ENCODE results near the gene NACA. TPM values are rescaled to one million over a fixed set of nuclear protein-coding genes. Genes with fewer than 3 reads are reported as not detected.

Gene NACA
- polyA plus RNA-seq, 1 experiment = 723 TPM

DNA sequence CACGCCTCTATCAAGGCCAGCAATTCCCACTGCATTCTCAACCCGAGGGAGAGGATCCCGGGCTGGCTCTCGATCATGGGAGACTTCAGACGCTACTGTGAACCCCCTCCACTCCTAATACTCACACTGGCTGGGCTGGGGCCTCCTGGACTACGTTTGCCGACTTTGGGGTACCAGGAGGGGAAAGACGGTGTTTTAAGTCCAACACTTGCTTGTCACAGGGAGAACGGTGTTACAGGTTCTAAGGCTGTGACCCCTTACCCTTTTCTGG, 463 bp downstream of the NACA start:
- ChIA-PET CTCF (interaction anchor here (2.5 kb wide), 1 partner anchor 277 kb away, joined by 7 read pairs; no protein-coding TSS in a partner anchor), POLR2A (interaction anchor here (0.6 to 1.5 kb wide), 6 partner anchors 8 to 229 kb away, joined by 3 to 15 read pairs (median 6); partner anchors contain the start of gene ATP5F1B)
- Histone ChIP-seq H3K27me3 (ENCODE audit: control insufficient read depth, insufficient read depth, low read length) (no peaks in the 10 kb centered on the region), H3K9me3 (ENCODE audit: control insufficient read depth, insufficient read depth, low read length) (no peaks in the 10 kb centered on the region; the same call in 1 of the 2 replicates), H3K4me3 (ENCODE audit: low read depth, low read length) (peak overlapping the region; percentile 99), H3K27ac (ENCODE audit: low read depth, low read length) (peak overlapping the region; percentile 91)
- no peak for DNase-seq (ENCODE audit: low read depth, low spot score)
- TF ChIP-seq, protein P1, sequence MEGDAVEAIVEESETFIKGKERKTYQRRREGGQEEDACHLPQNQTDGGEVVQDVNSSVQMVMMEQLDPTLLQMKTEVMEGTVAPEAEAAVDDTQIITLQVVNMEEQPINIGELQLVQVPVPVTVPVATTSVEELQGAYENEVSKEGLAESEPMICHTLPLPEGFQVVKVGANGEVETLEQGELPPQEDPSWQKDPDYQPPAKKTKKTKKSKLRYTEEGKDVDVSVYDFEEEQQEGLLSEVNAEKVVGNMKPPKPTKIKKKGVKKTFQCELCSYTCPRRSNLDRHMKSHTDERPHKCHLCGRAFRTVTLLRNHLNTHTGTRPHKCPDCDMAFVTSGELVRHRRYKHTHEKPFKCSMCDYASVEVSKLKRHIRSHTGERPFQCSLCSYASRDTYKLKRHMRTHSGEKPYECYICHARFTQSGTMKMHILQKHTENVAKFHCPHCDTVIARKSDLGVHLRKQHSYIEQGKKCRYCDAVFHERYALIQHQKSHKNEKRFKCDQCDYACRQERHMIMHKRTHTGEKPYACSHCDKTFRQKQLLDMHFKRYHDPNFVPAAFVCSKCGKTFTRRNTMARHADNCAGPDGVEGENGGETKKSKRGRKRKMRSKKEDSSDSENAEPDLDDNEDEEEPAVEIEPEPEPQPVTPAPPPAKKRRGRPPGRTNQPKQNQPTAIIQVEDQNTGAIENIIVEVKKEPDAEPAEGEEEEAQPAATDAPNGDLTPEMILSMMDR (IDR thresholded peaks at IDR 0.05; ENCODE audit: low read depth, low read length) = no peak

DNA sequence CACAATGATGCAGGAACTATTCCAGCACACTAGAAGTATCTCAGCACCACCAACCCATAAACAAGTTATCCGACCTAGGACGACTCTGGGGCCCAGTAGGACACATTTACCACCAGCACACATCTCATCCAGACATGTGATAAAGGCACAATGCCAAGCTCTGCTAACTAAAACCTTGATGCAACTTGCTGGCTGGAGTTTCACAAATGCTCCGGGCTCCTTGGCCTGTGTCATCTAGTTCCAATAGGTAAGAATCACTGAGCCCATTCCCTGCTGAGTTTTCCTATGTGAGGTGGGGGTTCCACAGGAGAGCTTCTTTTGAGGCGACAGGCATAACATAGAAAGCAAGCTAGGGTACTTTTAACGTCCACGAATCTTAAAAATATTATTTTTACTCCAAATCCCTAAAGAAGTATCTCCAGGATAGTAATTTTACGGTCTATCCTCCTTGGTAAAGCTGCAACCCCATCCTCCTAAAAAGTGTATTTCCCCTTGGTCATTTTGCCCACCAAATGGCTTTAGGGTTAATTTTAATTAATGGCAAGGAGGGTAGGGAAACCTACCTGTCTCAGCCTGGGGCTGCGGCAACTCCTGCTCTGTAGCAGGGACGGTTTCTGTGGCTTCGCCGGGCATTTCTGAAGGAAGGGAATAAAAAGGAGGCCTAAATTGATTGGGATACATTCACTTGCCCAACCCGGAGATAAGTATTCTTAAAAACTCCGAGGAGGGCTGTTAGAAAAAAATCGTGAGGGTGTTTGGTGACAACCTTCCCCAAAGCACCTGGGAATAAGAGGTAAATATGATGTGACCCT, 1.0 kb downstream of the NACA start:
- peak overlapping the region; percentile 99 for H3K4me3 ChIP-seq (ENCODE audit: low read depth, low read length)
- ChIA-PET POLR2A (interaction anchor here (1.0 to 1.2 kb wide), 3 partner anchors 9 to 79 kb away, joined by 3 read pairs; partner anchors contain the start of gene PTGES3), CTCF (interaction anchor here (0.8 kb wide), 1 partner anchor 87 kb away, joined by 3 read pairs; no protein-coding TSS in a partner anchor)
- peak overlapping the region; percentile 91 for H3K27ac ChIP-seq (ENCODE audit: low read depth, low read length)
- TF ChIP-seq, protein P1 (IDR thresholded peaks at IDR 0.05; ENCODE audit: low read depth, low read length) = no peak
- DNase-seq (ENCODE audit: low read depth, low spot score) = peak; percentile 48
- H3K9me3 ChIP-seq (ENCODE audit: control insufficient read depth, insufficient read depth, low read length) = no peaks in the 10 kb centered on the region; the same call in 1 of the 2 replicates
- no peaks in the 10 kb centered on the region for H3K27me3 ChIP-seq (ENCODE audit: control insufficient read depth, insufficient read depth, low read length)

DNA sequence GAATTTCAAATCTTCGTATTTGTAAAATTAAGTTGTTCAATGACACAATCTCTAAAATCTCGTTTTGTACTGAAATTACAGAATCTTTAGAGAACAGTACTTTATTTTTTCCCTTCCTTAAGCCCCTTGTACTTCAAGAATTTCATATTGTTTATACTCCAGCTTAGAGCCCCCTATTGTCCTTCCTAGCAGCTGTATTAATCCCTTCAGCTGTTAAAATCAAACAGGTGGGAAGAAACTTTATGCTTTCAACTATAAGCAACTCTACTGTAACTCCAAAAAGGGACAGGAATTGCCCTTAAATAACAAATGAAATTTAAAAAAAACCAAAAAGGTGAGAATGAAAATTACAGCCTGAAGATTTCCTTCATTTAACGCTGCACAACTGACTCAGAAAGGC, 1.7 kb downstream of the NACA start:
- H3K27me3 ChIP-seq (ENCODE audit: control insufficient read depth, insufficient read depth, low read length) = no peaks in the 10 kb centered on the region
- H3K27ac ChIP-seq (ENCODE audit: low read depth, low read length) = no peak overlapping the region
- no peaks in the 10 kb centered on the region; the same call in 1 of the 2 replicates for H3K9me3 ChIP-seq (ENCODE audit: control insufficient read depth, insufficient read depth, low read length)
- peak overlapping the region; percentile 99 for H3K4me3 ChIP-seq (ENCODE audit: low read depth, low read length)
- ChIA-PET CTCF (interaction anchor here (0.8 kb wide), 1 partner anchor 87 kb away, joined by 3 read pairs; no protein-coding TSS in a partner anchor), POLR2A (interaction anchor here (1.0 to 1.2 kb wide), 3 partner anchors 9 to 78 kb away, joined by 3 read pairs; partner anchors contain the start of gene PTGES3)
- TF ChIP-seq, protein P1 (IDR thresholded peaks at IDR 0.05; ENCODE audit: low read depth, low read length) = 0 out of 2 replicates have a peak, but pooled peaks have one; percentile 2
- no peak for DNase-seq (ENCODE audit: low read depth, low spot score)

DNA sequence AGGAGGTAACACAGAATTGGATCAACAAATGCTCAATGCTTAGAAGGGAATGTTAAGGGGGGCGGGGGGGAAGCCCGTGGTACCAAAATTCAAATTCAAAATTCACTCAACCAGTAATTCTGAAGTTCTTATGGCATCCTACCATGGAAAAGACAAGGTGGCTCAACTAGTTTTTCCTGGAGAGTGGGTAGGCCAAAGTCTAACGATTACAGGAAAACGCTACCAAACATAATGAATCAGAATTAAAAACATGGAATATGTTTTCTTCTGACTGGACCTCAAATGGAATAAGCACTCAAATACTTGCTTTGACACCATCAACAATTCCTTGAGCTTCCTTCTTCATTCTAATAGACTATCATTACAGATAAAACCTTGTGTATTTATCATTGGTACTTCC, 2.3 kb downstream of the NACA start:
- Histone ChIP-seq H3K27ac (ENCODE audit: low read depth, low read length) (no peak overlapping the region), H3K4me3 (ENCODE audit: low read depth, low read length) (peak overlapping the region; percentile 99), H3K27me3 (ENCODE audit: control insufficient read depth, insufficient read depth, low read length) (no peaks in the 10 kb centered on the region), H3K9me3 (ENCODE audit: control insufficient read depth, insufficient read depth, low read length) (no peaks in the 10 kb centered on the region; the same call in 1 of the 2 replicates)
- ChIA-PET POLR2A (interaction anchor here (1.1 kb wide), 1 partner anchor 34 kb away, joined by 3 read pairs; the partner anchor contains the start of gene PTGES3), CTCF (interaction anchor here (1.2 kb wide), 1 partner anchor 283 kb away, joined by 3 read pairs; no protein-coding TSS in a partner anchor)
- DNase-seq (ENCODE audit: low read depth, low spot score) = no peak
- TF ChIP-seq, protein P1 (IDR thresholded peaks at IDR 0.05; ENCODE audit: low read depth, low read length) = no peak

DNA sequence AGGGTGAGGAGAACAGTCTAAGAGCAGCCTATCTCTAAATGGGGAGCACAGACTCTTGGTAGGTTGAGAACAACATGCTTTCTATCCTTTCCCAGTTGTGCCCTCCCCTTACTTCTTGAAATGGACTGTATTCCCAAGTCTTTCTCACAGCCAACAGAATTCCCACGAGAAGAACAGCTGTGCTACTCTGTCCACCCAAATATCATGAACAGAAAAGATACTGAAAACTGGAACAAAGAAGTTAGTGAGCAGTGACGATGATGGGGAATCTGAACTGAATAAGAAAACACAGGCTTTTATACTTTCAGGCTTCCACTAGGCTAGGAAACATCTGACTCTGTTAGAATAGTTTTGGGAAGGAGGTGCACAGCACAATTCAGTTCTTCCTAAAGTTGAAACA, 3.4 kb downstream of the NACA start:
- no peaks in the 10 kb centered on the region; the same call in 1 of the 2 replicates for H3K9me3 ChIP-seq (ENCODE audit: control insufficient read depth, insufficient read depth, low read length)
- CTCF ChIA-PET = interaction anchor here (1.2 kb wide), 1 partner anchor 284 kb away, joined by 3 read pairs; no protein-coding TSS in a partner anchor
- no peak overlapping the region for H3K4me3 ChIP-seq (ENCODE audit: low read depth, low read length)
- H3K27me3 ChIP-seq (ENCODE audit: control insufficient read depth, insufficient read depth, low read length) = no peaks in the 10 kb centered on the region
- TF ChIP-seq, protein P1 (IDR thresholded peaks at IDR 0.05; ENCODE audit: low read depth, low read length) = no peak
- POLR2A ChIA-PET = no interaction called here
- no peak for DNase-seq (ENCODE audit: low read depth, low spot score)
- H3K27ac ChIP-seq (ENCODE audit: low read depth, low read length) = no peak overlapping the region

Measured in AG04450 (cell line).